Left lung (tissue), 10 donors: ENCODE data around the gene USP16. TPM values are rescaled to one million over a fixed set of nuclear protein-coding genes. Genes with fewer than 3 reads are reported as not detected.

ENCODE experiments used
- ATAC-seq: fragments of 200-7000 bp; cut with Tn5 transposase; one replicate; pipeline ENCODE4 v1.9.1; 2020; ENCODE audit warnings: moderate library complexity
- DNase-seq, 4 donors: peaks; one replicate each; pipeline ENCODE4 v3.0.0-alpha.2; 2013 to 2020
- H3K27ac ChIP-seq, 2 donors: fragments of 200-600 bp; sonication (generic) in 1 of 2; one replicate each; pipeline versions ENCODE4 v1.5.0 to v1.8.0; 2020 to 2021
- H3K27me3 ChIP-seq, 2 donors: fragments of 200-600 bp; sonication (generic) in 1 of 2; one replicate each; pipeline versions ENCODE4 v1.5.0 to v1.8.0; 2020 to 2021
- H3K36me3 ChIP-seq, 2 donors: fragments of 200-600 bp; sonication (generic) in 1 of 2; one replicate each; pipeline versions ENCODE4 v1.5.0 to v1.8.0; 2020 to 2021
- H3K4me1 ChIP-seq, 2 donors: fragments of 200-600 bp; one replicate each; pipeline ENCODE4 v1.8.0; 2021
- H3K4me3 ChIP-seq, 2 donors: fragments of 200-600 bp; sonication (generic) in 1 of 2; one replicate each; pipeline versions ENCODE4 v1.5.0 to v1.8.0; 2020 to 2021; ENCODE audit warnings: mild to moderate bottlenecking in 1 of 2
- H3K9me3 ChIP-seq, 2 donors: fragments of 200-600 bp; sonication (generic) in 1 of 2; one replicate each; pipeline versions ENCODE4 v1.5.0 to v1.8.0; 2020 to 2021
- CTCF ChIP-seq, 2 donors: fragments of 200-600 bp; sonication (generic) in 1 of 2; IDR thresholded peaks; one replicate each; pipeline versions ENCODE4 v1.5.0 to v1.8.0; 2021; ENCODE audit warnings: antibody characterized with exemption in 2 of 2
- intact Hi-C, 2 donors: fragments of 100-400 bp; cut with DNase I; formaldehyde crosslinking; loops; one replicate each; pipeline versions ENCODE4 v1.11.2 to v1.14.2; 2022
- polyA plus RNA-seq, 6 donors: library from polyadenylated mRNA; unstranded; fragments of 120-200 nt; gene quantifications; one replicate each; pipeline ENCODE4 v1.2.1, GENCODE V29; 2013; ENCODE audit not compliant: insufficient read length in 6 of 6
- total RNA-seq, 2 donors: library from RNA; stranded (reverse); fragmentation: NEBNext Ultra II Directional; extraction: Animal tissue kit (Norgen Biotek cat#: 25700); gene quantifications; one replicate each; pipeline ENCODE4 v1.2.1, GENCODE V29; 2021
- donor health status: DM: no; HTN: yes; CAD: no.
- donor health status: DM: no; HTN: no; CAD: no.

USP16 gene
- total and polyA plus RNA-seq, 8 donors = 28.0 to 60.6 (median 57.4) TPM

DNA sequence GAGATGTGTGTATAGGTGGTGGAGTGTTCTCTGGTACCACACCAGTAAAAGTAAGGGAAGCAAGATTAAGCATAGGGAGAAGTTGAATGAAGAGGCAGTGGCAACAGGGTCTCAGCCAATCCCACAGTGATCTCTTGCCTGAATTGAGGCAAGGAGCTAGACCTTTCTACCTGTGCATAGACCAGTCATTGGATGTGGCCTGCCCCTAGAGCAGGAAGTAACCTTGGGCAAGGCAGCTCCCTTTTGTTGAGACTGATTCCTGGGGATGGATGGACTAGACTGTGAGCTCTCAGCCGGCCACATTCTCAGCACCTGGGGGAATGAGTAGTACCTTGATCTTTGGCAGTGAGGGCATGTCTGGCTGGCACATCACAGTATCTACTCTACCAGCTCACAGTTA is 6.4 kb downstream of the USP16 start:
- no peak overlapping the region for H3K27ac ChIP-seq
- no peak overlapping the region for H3K4me3 ChIP-seq
- no peaks in the 10 kb centered on the region for H3K27me3 ChIP-seq
- intact Hi-C loops = no loop called here
- TF ChIP-seq CTCF (IDR thresholded peaks at IDR 0.05) = no peak
- no peaks in the 10 kb centered on the region for H3K9me3 ChIP-seq
- H3K36me3 ChIP-seq = peaks cover 0 to 69% of the 10 kb centered on the region in 2 donors
- no peak for DNase-seq
- no peak for ATAC-seq
- H3K4me1 ChIP-seq = peaks cover 0 to 16% of the 10 kb centered on the region in 2 donors

DNA sequence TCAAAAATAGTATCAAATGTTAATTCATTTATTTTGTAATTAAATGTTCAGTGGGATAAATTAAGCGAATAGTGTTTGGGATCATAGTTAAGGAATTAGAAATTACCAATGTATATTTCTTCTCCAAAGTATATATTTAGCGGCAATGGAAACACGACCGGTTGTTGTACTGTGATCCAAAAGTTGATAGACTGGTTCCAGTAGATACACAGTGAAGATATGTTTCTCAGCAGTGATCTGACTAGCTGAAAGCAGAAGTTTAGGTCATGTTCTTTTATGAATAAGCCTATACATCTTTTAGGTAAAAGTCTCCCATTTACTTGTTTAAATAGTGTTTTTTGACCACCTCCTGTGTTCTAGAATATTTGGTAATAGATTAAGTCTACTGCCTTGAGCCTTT is 8.8 kb downstream of the USP16 start:
- TF ChIP-seq CTCF (IDR thresholded peaks at IDR 0.05) = no peak
- Histone ChIP-seq H3K27ac (no peak overlapping the region), H3K4me1 (no peaks in the 10 kb centered on the region), H3K9me3 (no peaks in the 10 kb centered on the region), H3K4me3 (no peak overlapping the region), H3K27me3 (no peaks in the 10 kb centered on the region), H3K36me3 (peaks cover 0 to 93% of the 10 kb centered on the region in 2 donors)
- intact Hi-C loops = no loop called here
- ATAC-seq = no peak
- no peak for DNase-seq

- no peaks in the 10 kb centered on the region for H3K27me3 ChIP-seq
- TF ChIP-seq CTCF (IDR thresholded peaks at IDR 0.05) = no peak
- H3K36me3 ChIP-seq = peaks cover 0 to 93% of the 10 kb centered on the region in 2 donors
- H3K9me3 ChIP-seq = no peaks in the 10 kb centered on the region
- no peaks in the 10 kb centered on the region for H3K4me1 ChIP-seq
- no peak overlapping the region for H3K4me3 ChIP-seq
- H3K27ac ChIP-seq = no peak overlapping the region
- DNase-seq (no peak), ATAC-seq (no peak)
- intact Hi-C loops = no loop called here
Measured at GRCh38 chr21:29033871-29034270, 9.4 kb downstream of the USP16 start.

- no peak for TF ChIP-seq CTCF (IDR thresholded peaks at IDR 0.05)
- Histone ChIP-seq H3K27me3 (no peaks in the 10 kb centered on the region), H3K4me3 (no peak overlapping the region), H3K4me1 (no peaks in the 10 kb centered on the region), H3K9me3 (no peaks in the 10 kb centered on the region), H3K36me3 (peaks cover 0 to 98% of the 10 kb centered on the region in 2 donors), H3K27ac (no peak overlapping the region)
- ATAC-seq (no peak), DNase-seq (no peak)
- intact Hi-C loops = no loop called here
Measured at GRCh38 chr21:29034678-29035077, 10.2 kb downstream of the USP16 start.

GRCh38 chr21:29052224-29052623 is 27.8 kb downstream of the USP16 start:
- Histone ChIP-seq H3K4me3 (no peak overlapping the region), H3K27ac (no peak overlapping the region), H3K36me3 (peaks cover 0 to 99% of the 10 kb centered on the region in 2 donors), H3K4me1 (no peaks in the 10 kb centered on the region), H3K9me3 (no peaks in the 10 kb centered on the region), H3K27me3 (no peaks in the 10 kb centered on the region)
- no peak for TF ChIP-seq CTCF (IDR thresholded peaks at IDR 0.05)
- intact Hi-C loops = no loop called here
- ATAC-seq (no peak), DNase-seq (no peak)
